ENCODE measurements around the gene INPP5K.
"Not testable (repeated sequence)": the region's sequence is repeated elsewhere in the genome, so short reads cannot be mapped to it uniquely, and the experiment has no call there.

Gene INPP5K

GRCh38 chr17:1455291-1455796, 61.1 kb downstream of the INPP5K start:
- in situ Hi-C loops (cut with MboI; ENCODE audit: low sequenced_read_pairs, unreplicated experiment): no loop called here
- peak; percentile 12 for TF ChIP-seq CTCF (IDR thresholded peaks at IDR 0.05; ENCODE audit: borderline replicate concordance, control extremely low read depth, extremely low read depth, insufficient read depth, missing control alignments)
- peak; percentile 63 for DNase-seq (ENCODE audit: low spot score)

GRCh38 chr17:1454541-1454940, 61.9 kb downstream of the INPP5K start:
- no peak for DNase-seq (ENCODE audit: low spot score)
- no peak for TF ChIP-seq CTCF (IDR thresholded peaks at IDR 0.05; ENCODE audit: borderline replicate concordance, control extremely low read depth, extremely low read depth, insufficient read depth, missing control alignments)
- in situ Hi-C loops (cut with MboI; ENCODE audit: low sequenced_read_pairs, unreplicated experiment): no loop called here

GRCh38 chr17:1453694-1454093, 62.7 kb downstream of the INPP5K start:
- DNase-seq (ENCODE audit: low spot score); in situ Hi-C loops (cut with MboI; ENCODE audit: low sequenced_read_pairs, unreplicated experiment): not testable (repeated sequence)

- in situ Hi-C loops (cut with MboI; ENCODE audit: low sequenced_read_pairs, unreplicated experiment): no loop called here
- TF ChIP-seq CTCF (IDR thresholded peaks at IDR 0.05; ENCODE audit: borderline replicate concordance, control extremely low read depth, extremely low read depth, insufficient read depth, missing control alignments): no peak
- no peak for DNase-seq (ENCODE audit: low spot score)
Measured at GRCh38 chr17:1452836-1453235, 63.6 kb downstream of the INPP5K start.

GRCh38 chr17:1450261-1450660, 66.2 kb downstream of the INPP5K start:
- in situ Hi-C loops (cut with MboI; ENCODE audit: low sequenced_read_pairs, unreplicated experiment); DNase-seq (ENCODE audit: low spot score): not testable (repeated sequence)

GRCh38 chr17:1449412-1449967, 66.9 kb downstream of the INPP5K start:
- in situ Hi-C loops (cut with MboI; ENCODE audit: low sequenced_read_pairs, unreplicated experiment): no loop called here
- no peak for TF ChIP-seq CTCF (IDR thresholded peaks at IDR 0.05; ENCODE audit: borderline replicate concordance, control extremely low read depth, extremely low read depth, insufficient read depth, missing control alignments)
- DNase-seq (ENCODE audit: low spot score): no peak

GRCh38 chr17:1447052-1447451, 69.4 kb downstream of the INPP5K start:
- in situ Hi-C loops (cut with MboI; ENCODE audit: low sequenced_read_pairs, unreplicated experiment): no loop called here
- DNase-seq (ENCODE audit: low spot score): no peak
- TF ChIP-seq CTCF (IDR thresholded peaks at IDR 0.05; ENCODE audit: borderline replicate concordance, control extremely low read depth, extremely low read depth, insufficient read depth, missing control alignments): no peak

GRCh38 chr17:1446201-1446600, 70.2 kb downstream of the INPP5K start:
- no peak for DNase-seq (ENCODE audit: low spot score)
- no peak for TF ChIP-seq CTCF (IDR thresholded peaks at IDR 0.05; ENCODE audit: borderline replicate concordance, control extremely low read depth, extremely low read depth, insufficient read depth, missing control alignments)
- in situ Hi-C loops (cut with MboI; ENCODE audit: low sequenced_read_pairs, unreplicated experiment): no loop called here

GRCh38 chr17:1445695-1446094, 70.7 kb downstream of the INPP5K start:
- in situ Hi-C loops (cut with MboI; ENCODE audit: low sequenced_read_pairs, unreplicated experiment); DNase-seq (ENCODE audit: low spot score): not testable (repeated sequence)
